ENCODE results near the gene RIGI.
"Not testable (repeated sequence)": the region's sequence is repeated elsewhere in the genome, so short reads cannot be mapped to it uniquely, and the experiment has no call there.

Gene RIGI

GRCh38 chr9:32526707-32527048 lies 682 bp upstream of the RIGI start:
- DNase-seq (ENCODE audit: low spot score), result no peak

- DNase-seq (ENCODE audit: low spot score), result no peak
These were observed 326 bp downstream of the RIGI start for GRCh38 chr9:32525709-32526030.

DNA sequence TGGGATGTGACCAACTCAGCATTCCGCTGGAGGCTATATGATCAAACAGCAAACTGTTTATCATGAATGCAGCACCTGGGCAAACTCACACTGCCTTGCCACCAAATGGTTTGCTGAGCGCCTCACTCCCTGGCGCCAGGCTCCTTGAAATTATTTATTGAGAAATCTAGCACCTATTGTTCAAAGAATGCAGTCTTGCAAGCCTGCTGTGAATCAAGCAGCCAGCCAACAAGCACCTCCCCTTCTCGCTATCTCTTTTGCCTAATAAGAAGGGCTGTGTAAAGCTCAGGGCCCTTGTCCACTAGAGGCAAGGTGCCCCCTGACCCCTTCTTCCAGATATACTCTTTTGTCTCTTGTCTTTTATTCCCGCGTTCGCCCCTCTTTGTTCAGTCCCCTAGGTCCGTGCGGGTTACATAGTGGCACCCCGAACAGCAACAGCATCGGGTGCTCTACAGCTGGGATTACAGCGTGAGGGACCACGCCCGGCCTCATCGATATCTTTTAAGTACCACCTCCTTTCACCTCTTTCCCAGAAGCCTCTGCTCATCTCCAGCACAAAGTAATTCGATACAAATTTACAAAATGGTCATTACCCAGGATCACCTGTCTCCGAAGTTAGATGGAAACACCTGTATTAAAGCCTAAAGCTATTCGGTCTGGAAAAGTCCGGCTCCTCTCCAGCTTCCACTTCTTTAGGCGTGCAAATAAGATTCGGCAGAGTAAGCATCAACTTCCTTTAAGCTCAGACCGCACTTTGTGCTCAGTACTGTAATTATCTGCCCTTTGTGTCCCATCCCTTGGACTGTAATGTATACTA lies 896 bp downstream of the RIGI start:
- peak; percentile 25 for DNase-seq (ENCODE audit: low spot score)

GRCh38 chr9:32524558-32524891 lies 1.5 kb downstream of the RIGI start:
- not testable (repeated sequence) for DNase-seq (ENCODE audit: low spot score)

DNA sequence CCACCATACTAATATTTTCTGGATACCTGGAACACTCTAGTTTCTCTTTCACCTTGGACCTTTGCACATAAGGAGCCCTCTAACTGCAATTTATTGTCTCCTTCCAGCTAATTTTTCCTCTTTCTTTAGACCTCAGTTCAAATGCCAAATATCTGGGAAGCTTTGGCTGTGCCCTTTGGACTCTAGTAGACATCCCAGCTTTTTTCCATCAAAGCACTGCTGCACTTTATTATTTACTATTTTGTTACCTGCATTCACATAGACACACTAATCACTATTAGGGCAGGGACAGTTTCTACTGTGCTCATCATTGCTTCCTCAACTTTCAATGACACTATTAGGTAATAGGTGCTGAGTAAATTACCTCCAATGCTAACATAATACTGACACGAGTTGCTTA lies 2.1 kb downstream of the RIGI start:
- DNase-seq (ENCODE audit: low spot score), result no peak

- DNase-seq (ENCODE audit: low spot score), result no peak
These were observed 7.7 kb downstream of the RIGI start for GRCh38 chr9:32518276-32518675.

GRCh38 chr9:32516241-32516640 lies 9.8 kb downstream of the RIGI start:
- DNase-seq (ENCODE audit: low spot score), result no peak

GRCh38 chr9:32508728-32509127 lies 17.3 kb downstream of the RIGI start:
- no peak for DNase-seq (ENCODE audit: low spot score)

DNA sequence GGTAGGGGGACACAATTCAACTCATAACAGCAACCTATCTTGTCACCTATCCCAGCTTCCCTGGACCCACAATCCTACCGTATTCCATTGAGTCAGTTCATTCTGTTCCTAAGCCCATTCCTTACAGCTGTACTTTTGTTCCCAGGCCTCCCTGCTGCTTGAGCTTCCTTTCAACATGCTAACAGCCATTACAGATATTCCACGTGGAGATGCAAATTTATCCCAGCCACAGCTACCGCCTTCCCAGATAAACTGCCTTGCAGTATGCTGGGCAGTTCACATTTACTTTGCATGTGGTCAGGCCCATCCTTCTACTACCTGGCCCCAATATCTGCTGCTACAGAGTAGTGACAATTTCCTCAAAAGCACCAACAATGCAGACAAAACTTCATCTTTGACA lies 23.0 kb downstream of the RIGI start:
- DNase-seq (ENCODE audit: low spot score), result no peak

- no peak for DNase-seq (ENCODE audit: low spot score)
These were observed 23.5 kb downstream of the RIGI start for GRCh38 chr9:32502464-32502863.

- no peak for DNase-seq (ENCODE audit: low spot score)
These were observed 24.1 kb downstream of the RIGI start for GRCh38 chr9:32501868-32502267.

GRCh38 chr9:32500768-32501167 lies 25.2 kb downstream of the RIGI start:
- DNase-seq (ENCODE audit: low spot score), result no peak

- DNase-seq (ENCODE audit: low spot score), result no peak
These were observed 28.1 kb downstream of the RIGI start for GRCh38 chr9:32497921-32498320.

GRCh38 chr9:32490601-32491000 lies 35.4 kb downstream of the RIGI start:
- DNase-seq (ENCODE audit: low spot score), result no peak

DNA sequence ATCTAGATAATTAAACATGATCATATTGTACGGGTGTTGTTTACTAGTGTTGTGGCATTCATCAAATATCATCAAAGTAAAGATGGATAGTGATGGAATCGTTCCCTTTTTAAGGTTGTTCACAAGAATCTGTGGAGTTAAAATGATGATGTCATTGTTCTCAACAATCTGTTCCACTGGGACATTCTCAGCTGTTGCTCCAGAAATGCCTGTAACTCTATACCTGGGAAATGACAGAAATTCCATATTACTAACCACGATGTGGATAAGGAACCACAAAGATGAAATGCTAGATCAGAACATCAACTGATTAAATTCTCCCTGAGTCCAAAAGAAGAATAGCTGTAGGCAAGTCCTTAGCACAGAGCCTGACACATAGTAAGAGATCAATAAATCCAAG lies 38.0 kb downstream of the RIGI start:
- DNase-seq (ENCODE audit: low spot score), result no peak

GRCh38 chr9:32486839-32487562 lies 39.0 kb downstream of the RIGI start:
- no peak for DNase-seq (ENCODE audit: low spot score)

GRCh38 chr9:32483343-32483742 lies 42.7 kb downstream of the RIGI start:
- no peak for DNase-seq (ENCODE audit: low spot score)

Data from cerebellar cortex (tissue), 1 donor.